B cell (primary cell): ENCODE data around the gene GRM3.

Source experiments
- EZH2 ChIP-seq: IDR thresholded peaks from 2 replicates; pipeline ENCODE4 v1.6.1; 2012; ENCODE audit warnings: borderline replicate concordance, low read depth, mild to moderate bottlenecking, moderate library complexity, low read length; ENCODE audit not compliant: insufficient read depth, poor library complexity, severe bottlenecking
- TF ChIP-seq, protein P1 (sequence below): fragments of 200-600 bp; IDR thresholded peaks from one replicate; pipeline ENCODE4 v1.8.0; 2022; ENCODE audit warnings: antibody characterized with exemption, mild to moderate bottlenecking

DNA sequence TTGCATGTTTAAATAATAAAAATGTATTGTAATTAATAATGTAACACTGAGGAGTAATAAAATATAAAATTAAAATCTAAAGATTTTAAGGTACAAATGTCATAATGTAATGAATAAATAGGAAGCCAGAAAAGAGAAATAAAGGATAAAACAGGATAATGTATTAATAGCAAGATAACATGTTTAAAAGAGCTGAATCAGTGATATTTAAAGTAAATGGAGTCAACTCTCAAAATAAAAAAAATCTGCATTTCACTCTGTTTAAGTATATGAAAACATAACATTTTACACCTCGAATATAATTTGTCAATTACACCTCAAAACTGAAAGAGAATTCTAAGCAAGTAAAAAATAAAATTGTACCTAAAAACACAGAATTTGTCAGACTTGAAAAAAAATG lies 44.1 kb downstream of the GRM3 start:
- TF ChIP-seq, protein P1, sequence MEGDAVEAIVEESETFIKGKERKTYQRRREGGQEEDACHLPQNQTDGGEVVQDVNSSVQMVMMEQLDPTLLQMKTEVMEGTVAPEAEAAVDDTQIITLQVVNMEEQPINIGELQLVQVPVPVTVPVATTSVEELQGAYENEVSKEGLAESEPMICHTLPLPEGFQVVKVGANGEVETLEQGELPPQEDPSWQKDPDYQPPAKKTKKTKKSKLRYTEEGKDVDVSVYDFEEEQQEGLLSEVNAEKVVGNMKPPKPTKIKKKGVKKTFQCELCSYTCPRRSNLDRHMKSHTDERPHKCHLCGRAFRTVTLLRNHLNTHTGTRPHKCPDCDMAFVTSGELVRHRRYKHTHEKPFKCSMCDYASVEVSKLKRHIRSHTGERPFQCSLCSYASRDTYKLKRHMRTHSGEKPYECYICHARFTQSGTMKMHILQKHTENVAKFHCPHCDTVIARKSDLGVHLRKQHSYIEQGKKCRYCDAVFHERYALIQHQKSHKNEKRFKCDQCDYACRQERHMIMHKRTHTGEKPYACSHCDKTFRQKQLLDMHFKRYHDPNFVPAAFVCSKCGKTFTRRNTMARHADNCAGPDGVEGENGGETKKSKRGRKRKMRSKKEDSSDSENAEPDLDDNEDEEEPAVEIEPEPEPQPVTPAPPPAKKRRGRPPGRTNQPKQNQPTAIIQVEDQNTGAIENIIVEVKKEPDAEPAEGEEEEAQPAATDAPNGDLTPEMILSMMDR, result no peak
- no peak for TF ChIP-seq EZH2
